GM21367 (cell line): ENCODE results near the gene FBXO42.
A peak's percentile ranks its signal among the peaks of the same experiment; 100 is the strongest.

Experiments used
- ATAC-seq: cut with Tn5 transposase; IDR thresholded peaks from one replicate; pipeline ENCODE4 v1.9.1; 2021; ENCODE audit not compliant: unreplicated experiment

Gene FBXO42

GRCh38 chr1:16351994-16352841 lies at the start of gene FBXO42:
Gene FBXO42, minus strand, starts transcription at chr1:16352480. Its CDS starts 37,062 bp downstream, at chr1:16315418.
- ATAC-seq = peak; percentile 67

- ATAC-seq = no peak
Observed at GRCh38 chr1:16398371-16398953, 46.2 kb upstream of the FBXO42 start.

- ATAC-seq = no peak
Observed at GRCh38 chr1:16397120-16397519, 44.8 kb upstream of the FBXO42 start.

- no peak for ATAC-seq
Observed at GRCh38 chr1:16396591-16396990, 44.3 kb upstream of the FBXO42 start.

GRCh38 chr1:16394977-16395376 lies 42.7 kb upstream of the FBXO42 start:
- no peak for ATAC-seq

GRCh38 chr1:16393570-16394521 lies 41.6 kb upstream of the FBXO42 start:
- ATAC-seq = no peak

- ATAC-seq = no peak
Observed at GRCh38 chr1:16392740-16393569, 40.7 kb upstream of the FBXO42 start.

GRCh38 chr1:16391411-16391810 lies 39.1 kb upstream of the FBXO42 start:
- ATAC-seq = no peak

GRCh38 chr1:16387201-16388188 lies 35.2 kb upstream of the FBXO42 start:
- peak; percentile 36 for ATAC-seq

- no peak for ATAC-seq
Observed at GRCh38 chr1:16386454-16387113, 34.3 kb upstream of the FBXO42 start.

GRCh38 chr1:16385659-16386453 lies 33.6 kb upstream of the FBXO42 start:
- no peak for ATAC-seq

- ATAC-seq = no peak
Observed at GRCh38 chr1:16383888-16384287, 31.6 kb upstream of the FBXO42 start.

- ATAC-seq = no peak
Observed at GRCh38 chr1:16380868-16381267, 28.6 kb upstream of the FBXO42 start.

GRCh38 chr1:16378443-16378842 lies 26.2 kb upstream of the FBXO42 start:
- ATAC-seq = no peak

- no peak for ATAC-seq
Observed at GRCh38 chr1:16376971-16377370, 24.7 kb upstream of the FBXO42 start.

GRCh38 chr1:16375521-16376340 lies 23.5 kb upstream of the FBXO42 start:
- ATAC-seq = no peak

GRCh38 chr1:16374266-16374665 lies 22.0 kb upstream of the FBXO42 start:
- ATAC-seq = no peak
